K562 (cell line): ENCODE data around the gene NR2F2. TPM values are rescaled to one million over a fixed set of nuclear protein-coding genes. Genes with fewer than 3 reads are reported as not detected.

Experiments
- ATAC-seq: fragments of 200-7000 bp; cut with Tn5 transposase; 3 replicates; pipeline ENCODE4 v1.9.1; 2020; ENCODE audit warnings: moderate library complexity
- BruUV-seq: library from RNA; stranded (reverse); fragments of 400-500 nt; replicated peaks from 2 replicates; lab custom pipeline; 2021; lab: Mats Ljungman, UMichigan
- CTCF ChIA-PET: fragments of 300-600 bp; formaldehyde crosslinking; extraction: SDS; loops from one replicate; lab custom pipeline; 2021; ENCODE audit warnings: low intra/inter-chr PET ratio; lab: Yijun Ruan, JAX
- POLR2A ChIA-PET: fragments of 300-600, 350-650 bp; sonication (Branson Sonifier 250); formaldehyde crosslinking; extraction: SDS; loops from one replicate; lab custom pipeline; 2021; ENCODE audit warnings: antibody characterized with exemption, inconsistent platforms; lab: Yijun Ruan, JAX
- DNase-seq, 4 experiments: peaks; one replicate each; pipeline versions ENCODE4 v3.0.0 to v3.0.0-alpha.2; 2011 to 2018; ENCODE audit warnings: low spot score in 3 of 4, mixed read lengths in 3 of 4; ENCODE audit errors: extremely low read depth in 1 of 4
- FAIRE-seq: peaks from 2 replicates; lab custom pipeline; 2011; peaks lifted over from hg19 to GRCh38; lab: Jason Lieb, UNC
- H2AFZ ChIP-seq: 2 replicates; pipeline ENCODE4 v1.6.0; 2011; ENCODE audit warnings: low read depth, low read length, control low read depth, inconsistent platforms
- H3K27ac ChIP-seq: fragments of 200-600 bp; 3 replicates; pipeline ENCODE4 v1.8.0; 2011; ENCODE audit warnings: low read depth, mild to moderate bottlenecking, control low read depth, inconsistent platforms, low read length, moderate library complexity, mixed read lengths; ENCODE audit errors: extremely low read depth
- H3K27me3 ChIP-seq, 2 experiments: fragments of 300-600 bp in 1 of 2; 2 replicates in 1 of 2; 3 replicates in 1 of 2; pipeline versions ENCODE4 v1.6.0 to v1.8.0; 2011; ENCODE audit warnings: inconsistent platforms in 2 of 2, low read length in 2 of 2, mild to moderate bottlenecking in 1 of 2, mixed read lengths in 1 of 2, moderate library complexity in 1 of 2; ENCODE audit not compliant: control insufficient read depth in 2 of 2, insufficient read depth in 2 of 2
- H3K36me3 ChIP-seq: fragments of 300-600 bp; 3 replicates; pipeline ENCODE4 v1.8.0; 2011; ENCODE audit warnings: mild to moderate bottlenecking, low read length, inconsistent platforms; ENCODE audit not compliant: control insufficient read depth, insufficient read depth
- H3K4me1 ChIP-seq, 2 experiments: fragments of 200-600 bp in 1 of 2; replicated peaks in 1 of 2; 2 replicates in 1 of 2; 3 replicates in 1 of 2; pipeline versions ENCODE4 v1.5.1 to v1.8.0; 2011; ENCODE audit warnings: inconsistent platforms in 2 of 2, low read length in 2 of 2, mild to moderate bottlenecking in 1 of 2, mixed read lengths in 1 of 2, moderate library complexity in 1 of 2; ENCODE audit not compliant: control insufficient read depth in 2 of 2, insufficient read depth in 2 of 2
- H3K4me2 ChIP-seq: 2 replicates; pipeline ENCODE4 v1.6.1; 2011; ENCODE audit warnings: low read length, control low read depth, inconsistent platforms, mixed read lengths; ENCODE audit not compliant: insufficient read depth
- H3K4me3 ChIP-seq: fragments of 200-600 bp; sonication (generic), shearing (Covaris generic); 2 replicates; pipeline ENCODE4 v1.5.1; 2016; ENCODE audit warnings: control low read depth, inconsistent platforms
- H3K79me2 ChIP-seq: fragments of 200-600 bp; 3 replicates; pipeline ENCODE4 v1.8.0; 2011; ENCODE audit warnings: low read length, inconsistent platforms; ENCODE audit not compliant: control insufficient read depth, insufficient read depth
- H3K9ac ChIP-seq, 2 experiments: 2 replicates each; pipeline versions ENCODE4 v1.6.0 to v1.6.1; 2011; ENCODE audit warnings: low read depth in 2 of 2, low read length in 2 of 2, control low read depth in 1 of 2, inconsistent platforms in 1 of 2, mild to moderate bottlenecking in 1 of 2, mixed read lengths in 1 of 2; ENCODE audit not compliant: insufficient read depth in 1 of 2
- H3K9me1 ChIP-seq: one replicate; pipeline ENCODE4 v1.6.0; 2011; ENCODE audit warnings: inconsistent platforms, mild to moderate bottlenecking, low read length, moderate library complexity; ENCODE audit not compliant: control insufficient read depth, insufficient read depth
- H3K9me3 ChIP-seq: replicated peaks from 2 replicates; pipeline ENCODE4 v1.5.1; 2011; ENCODE audit warnings: low read depth, low read length, inconsistent platforms; ENCODE audit not compliant: control insufficient read depth, insufficient read depth
- H4K20me1 ChIP-seq: replicated peaks from 2 replicates; pipeline ENCODE4 v1.6.1; 2011; ENCODE audit warnings: low read length, inconsistent platforms, mixed read lengths; ENCODE audit not compliant: control insufficient read depth, insufficient read depth
- CHD2 ChIP-seq: IDR thresholded peaks from 2 replicates; pipeline ENCODE4 v1.6.1; 2011; ENCODE audit warnings: low read depth, low read length
- TEAD2 ChIP-seq: fragments of 450-650 bp; IDR thresholded peaks from 2 replicates; pipeline ENCODE4 v1.6.1; 2016; ENCODE audit warnings: missing genetic modification characterization, control low read depth, missing compliant biosample characterization
- U2AF1 ChIP-seq: fragments of 200-400 bp; formaldehyde crosslinking; optimal IDR thresholded peaks from 2 replicates; pipeline ENCODE3; 2017; ENCODE audit warnings: mild to moderate bottlenecking, low read depth, low read length, moderate library complexity
- ZFP36 ChIP-seq: fragments of 150-350 bp; IDR thresholded peaks from 2 replicates; pipeline ENCODE4 v1.6.1; 2018; ENCODE audit warnings: low read length, low read depth; ENCODE audit not compliant: partially characterized antibody
- ZNF12 ChIP-seq: sonication (generic); formaldehyde crosslinking; IDR thresholded peaks from 2 replicates; pipeline ENCODE4 v1.4.0; 2020; ENCODE audit warnings: mild to moderate bottlenecking, missing genetic modification reagents
- WGBS: fragments of 100-300 bp; shearing (Covaris generic); methylation state at CpG from one replicate; pipeline ENCODE4 v1.1.6; 2016; ENCODE audit warnings: low coverage, mixed read lengths; ENCODE audit not compliant: insufficient coverage; ENCODE audit errors: missing lambda C conversion rate; 5-methylcytosine and 5-hydroxymethylcytosine counted together
- in situ Hi-C: fragments of 300-500 bp; cut with MboI; formaldehyde crosslinking; loops from 4 replicates; pipeline ENCODE4 v1.15.0; 2018; ENCODE audit warnings: inconsistent platforms, mixed read lengths
- intact Hi-C: fragments of 100-400 bp; cut with micrococcal nuclease; formaldehyde crosslinking; loops from 2 replicates; pipeline ENCODE4 v1.14.2; 2022
- polyA plus RNA-seq, 8 experiments: library from polyadenylated mRNA; depleted of rRNA in 4 of 8; stranded (reverse) in 5 of 8; unstranded in 3 of 8; fragments of >200 nt; fragmentation: Nextera tagmentation in 2 of 8; fragmentation: Illumina TruSeq in 1 of 8; extraction: Ambion mirVana in 2 of 8; extraction: Trizol in 1 of 8; gene quantifications; 2 replicates each; pipeline versions ENCODE4 v1.2.1 to v1.2.3, GENCODE V29; 2011 to 2014; ENCODE audit warnings: inconsistent platforms in 1 of 8, missing spikeins in 1 of 8
- total RNA-seq, 7 experiments: library from RNA; depleted of rRNA in 6 of 7; stranded (reverse); fragments of >200 nt in 6 of 7; fragmentation: Illumina TruSeq in 2 of 7; extraction: Trizol in 2 of 7; gene quantifications; 2 replicates each; pipeline versions ENCODE4 v1.2.1 to v1.2.3, GENCODE V29; 2011 to 2021; ENCODE audit warnings: low replicate concordance in 1 of 7
- TF ChIP-seq, protein P1 (sequence below), 2 experiments: fragments of 450-650 bp in 1 of 2; sonication (generic) in 1 of 2; formaldehyde crosslinking in 1 of 2; IDR thresholded peaks in 1 of 2; conservative IDR thresholded peaks in 1 of 2; 2 replicates each; pipeline versions ENCODE4 v1.6.1 to v1.8.1; 2016 to 2023; ENCODE audit warnings: mild to moderate bottlenecking in 2 of 2, moderate library complexity in 2 of 2, inconsistent platforms in 1 of 2, missing genetic modification reagents in 1 of 2

NR2F2 gene
- total and polyA plus RNA-seq, 9 of the 15 experiments (the other 6 are each of a cell fraction or from before 2014, with no cell fraction given), result 6.0 to 51.8 (median 11.1) TPM

- ChIA-PET CTCF (no interaction called here), POLR2A (no interaction called here)
- in situ Hi-C loops, result no loop called here
These were observed 54.7 kb downstream of the NR2F2 start for GRCh38 chr15:96385195-96385594.

DNA sequence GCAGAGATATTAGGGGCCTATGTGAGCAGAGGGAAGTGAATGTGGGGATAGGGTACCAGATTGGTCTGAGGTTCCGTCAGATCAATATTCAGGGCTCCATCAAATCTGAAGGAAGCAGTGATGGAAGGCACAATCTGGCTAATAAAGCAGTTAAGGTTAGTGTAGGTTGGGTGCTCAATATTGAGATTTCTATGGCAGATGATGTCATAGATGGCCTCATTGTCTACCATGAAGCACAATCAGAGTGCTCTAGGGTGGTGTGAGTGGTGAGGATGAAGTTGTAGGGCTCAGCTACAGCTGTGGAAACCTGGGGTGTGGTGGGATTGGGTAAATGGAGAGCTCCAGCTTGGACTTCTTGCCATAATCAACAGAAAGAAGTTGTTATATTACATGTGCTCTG, 58.2 kb downstream of the NR2F2 start:
- Histone ChIP-seq H3K27ac (no peak overlapping the region), H3K4me1 (peaks cover 4 to 17% of the 10 kb centered on the region in 2 experiments; a peak in 4 of 5 replicates), H3K36me3 (no peaks in the 10 kb centered on the region), H3K9me1 (no peaks in the 10 kb centered on the region), H3K27me3 (no peaks in the 10 kb centered on the region), H2AFZ (no peak overlapping the region), H3K9ac (no peak overlapping the region), H3K4me2 (no peak overlapping the region), H3K79me2 (no peaks in the 10 kb centered on the region), H3K9me3 (no peaks in the 10 kb centered on the region; the same call in 1 of the 2 replicates), H3K4me3 (no peak overlapping the region), H4K20me1 (no peaks in the 10 kb centered on the region)
- CTCF ChIA-PET, result no interaction called here
- no peak for DNase-seq
- no peak for FAIRE-seq
- ATAC-seq, result no peak
- BruUV-seq, result no TSS peak
- intact Hi-C loops (no loop called here), in situ Hi-C loops (no loop called here)
- TF ChIP-seq, protein P1, sequence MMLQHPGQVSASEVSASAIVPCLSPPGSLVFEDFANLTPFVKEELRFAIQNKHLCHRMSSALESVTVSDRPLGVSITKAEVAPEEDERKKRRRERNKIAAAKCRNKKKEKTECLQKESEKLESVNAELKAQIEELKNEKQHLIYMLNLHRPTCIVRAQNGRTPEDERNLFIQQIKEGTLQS (IDR thresholded peaks at IDR 0.05), result 0 out of 2 replicates have a peak, but pooled peaks have one; percentile 12
- TF ChIP-seq, protein P1 (CRISPR knock-in tag; conservative IDR thresholded peaks at IDR 0.05), result no peak
- TF ChIP-seq ZFP36 (no peak), TEAD2 (tag) (no peak)
- 13% methylated on average over 1 of the region's 1 CpG for WGBS
- POLR2A ChIA-PET, result no interaction called here

More at GRCh38 chr15:96385195-96385594, 54.7 kb downstream of the NR2F2 start:
- peak; percentile 83; the same call in 1 of the 2 replicates for TF ChIP-seq ZNF12 (CRISPR knock-in tag)
- no peak for TF ChIP-seq CHD2
- no peak for TF ChIP-seq U2AF1
- H3K4me3 ChIP-seq, result no peak overlapping the region
- FAIRE-seq (no peak), ATAC-seq (no peak), DNase-seq (no peak)
- H4K20me1 ChIP-seq, result no peaks in the 10 kb centered on the region
- BruUV-seq, result no TSS peak
- no peaks in the 10 kb centered on the region; the same call in 1 of the 2 replicates for H3K9me3 ChIP-seq
- no peak overlapping the region for H2AFZ ChIP-seq
- H3K79me2 ChIP-seq, result no peaks in the 10 kb centered on the region
- H3K4me2 ChIP-seq, result no peak overlapping the region
- H3K27ac ChIP-seq, result no peak overlapping the region
- no peak overlapping the region for H3K9ac ChIP-seq
- H3K27me3 ChIP-seq, result no peaks in the 10 kb centered on the region
- H3K4me1 ChIP-seq, result no peaks in the 10 kb centered on the region
- intact Hi-C loops, result no loop called here
- H3K36me3 ChIP-seq, result no peaks in the 10 kb centered on the region
- H3K9me1 ChIP-seq, result no peaks in the 10 kb centered on the region
- WGBS, result 0% methylated on average over 1 of the region's 1 CpG
